Measurements from ENCODE around the gene NOXRED1.

The NOXRED1 gene, protein sequence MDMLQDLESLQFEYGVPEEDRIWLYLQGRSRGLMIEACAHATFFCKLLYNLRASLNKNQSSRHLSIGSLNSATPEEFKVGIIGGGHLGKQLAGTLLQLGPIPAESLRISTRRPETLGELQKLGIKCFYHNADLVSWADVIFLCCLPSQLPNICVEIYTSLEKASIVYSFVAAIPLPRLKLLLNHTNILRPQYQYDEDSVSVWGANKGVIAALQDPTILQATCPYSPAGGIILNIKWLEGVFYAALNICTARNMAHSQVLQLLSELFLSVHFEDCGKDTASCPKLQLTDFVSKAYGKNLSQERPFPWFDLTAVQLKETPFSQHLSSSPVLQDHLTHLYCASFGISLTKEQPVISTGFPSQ

GRCh38 chr14:77423423-77423822, at the start of gene NOXRED1:
Gene NOXRED1 (minus strand): TSS chr14:77423523. CDS start chr14:77422889, 634 bp downstream.
- no peaks in the 10 kb centered on the region for H3K79me2 ChIP-seq (ENCODE audit: low read length)
- no peak within 1 kb of the TSS for H2AFZ ChIP-seq (ENCODE audit: low read depth, low read length)
- no peak within 1 kb of the TSS for H3K4me3 ChIP-seq (ENCODE audit: low read length)
- no peak within 1 kb of the TSS for H3K4me2 ChIP-seq (ENCODE audit: low read length)
- no peaks in the 10 kb centered on the region for H4K20me1 ChIP-seq (ENCODE audit: insufficient read depth, low read length)
- peaks cover 52% of the 10 kb centered on the region for H3K36me3 ChIP-seq (replicated peaks; ENCODE audit: low read depth, low read length)
- no peak for TF ChIP-seq CTCF (IDR thresholded peaks at IDR 0.05; ENCODE audit: low read depth, low read length)
- no peak for TF ChIP-seq EZH2phosphoT487 (IDR thresholded peaks at IDR 0.05; ENCODE audit: low read depth)
- H3K27me3 ChIP-seq (ENCODE audit: low read depth, low read length) = no peaks in the 10 kb centered on the region
- no peak within 1 kb of the TSS for H3K9ac ChIP-seq (ENCODE audit: low read length)
- H3K4me1 ChIP-seq (ENCODE audit: low read length) = no peaks in the 10 kb centered on the region
- H3K27ac ChIP-seq (ENCODE audit: low read length) = no peak within 1 kb of the TSS
- H3K9me3 ChIP-seq (ENCODE audit: insufficient read depth, low read length) = peaks cover 5% of the 10 kb centered on the region; the same call in 1 of the 2 replicates

GRCh38 chr14:77470224-77470870, 47.0 kb upstream of the NOXRED1 start:
- no peak overlapping the region for H3K9ac ChIP-seq (ENCODE audit: low read length)
- H3K36me3 ChIP-seq (replicated peaks; ENCODE audit: low read depth, low read length) = peaks cover 28% of the 10 kb centered on the region
- no peaks in the 10 kb centered on the region for H3K79me2 ChIP-seq (ENCODE audit: low read length)
- H2AFZ ChIP-seq (ENCODE audit: low read depth, low read length) = no peak overlapping the region
- no peaks in the 10 kb centered on the region for H3K4me1 ChIP-seq (ENCODE audit: low read length)
- TF ChIP-seq EZH2phosphoT487 (IDR thresholded peaks at IDR 0.05; ENCODE audit: low read depth) (no peak), CTCF (IDR thresholded peaks at IDR 0.05; ENCODE audit: low read depth, low read length) (no peak)
- H3K9me3 ChIP-seq (ENCODE audit: insufficient read depth, low read length) = no peaks in the 10 kb centered on the region
- no peaks in the 10 kb centered on the region for H4K20me1 ChIP-seq (ENCODE audit: insufficient read depth, low read length)
- H3K27ac ChIP-seq (ENCODE audit: low read length) = no peak overlapping the region
- H3K4me3 ChIP-seq (ENCODE audit: low read length) = no peak overlapping the region
- H3K4me2 ChIP-seq (ENCODE audit: low read length) = no peak overlapping the region
- no peaks in the 10 kb centered on the region for H3K27me3 ChIP-seq (ENCODE audit: low read depth, low read length)

DNA sequence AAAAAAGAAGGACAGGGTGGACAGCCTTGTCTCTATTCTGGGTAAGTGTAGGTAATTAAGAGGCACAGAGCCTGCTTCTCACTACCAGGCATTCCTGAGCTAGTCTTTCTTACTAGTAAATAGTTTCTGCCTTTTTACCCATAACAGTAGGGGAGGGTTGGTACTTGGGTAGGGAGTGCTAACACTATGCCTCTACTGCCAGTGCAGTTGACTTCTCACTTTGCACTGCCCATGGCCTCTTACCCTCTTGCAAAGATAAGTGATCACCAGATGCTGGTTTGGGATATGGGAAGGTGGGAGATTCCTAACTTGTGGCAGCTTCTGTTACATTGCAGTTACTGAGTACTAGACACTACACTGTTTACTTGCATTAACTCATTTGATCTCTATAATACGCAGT, 46.2 kb upstream of the NOXRED1 start:
- H4K20me1 ChIP-seq (ENCODE audit: insufficient read depth, low read length) = no peaks in the 10 kb centered on the region
- H3K9me3 ChIP-seq (ENCODE audit: insufficient read depth, low read length) = no peaks in the 10 kb centered on the region
- H3K27ac ChIP-seq (ENCODE audit: low read length) = no peak overlapping the region
- H2AFZ ChIP-seq (ENCODE audit: low read depth, low read length) = no peak overlapping the region
- no peaks in the 10 kb centered on the region for H3K4me1 ChIP-seq (ENCODE audit: low read length)
- no peak overlapping the region for H3K4me3 ChIP-seq (ENCODE audit: low read length)
- peaks cover 36% of the 10 kb centered on the region for H3K36me3 ChIP-seq (replicated peaks; ENCODE audit: low read depth, low read length)
- no peak overlapping the region for H3K9ac ChIP-seq (ENCODE audit: low read length)
- H3K4me2 ChIP-seq (ENCODE audit: low read length) = no peak overlapping the region
- H3K27me3 ChIP-seq (ENCODE audit: low read depth, low read length) = no peaks in the 10 kb centered on the region
- H3K79me2 ChIP-seq (ENCODE audit: low read length) = no peaks in the 10 kb centered on the region
- TF ChIP-seq CTCF (IDR thresholded peaks at IDR 0.05; ENCODE audit: low read depth, low read length) (no peak), EZH2phosphoT487 (IDR thresholded peaks at IDR 0.05; ENCODE audit: low read depth) (no peak)

DNA sequence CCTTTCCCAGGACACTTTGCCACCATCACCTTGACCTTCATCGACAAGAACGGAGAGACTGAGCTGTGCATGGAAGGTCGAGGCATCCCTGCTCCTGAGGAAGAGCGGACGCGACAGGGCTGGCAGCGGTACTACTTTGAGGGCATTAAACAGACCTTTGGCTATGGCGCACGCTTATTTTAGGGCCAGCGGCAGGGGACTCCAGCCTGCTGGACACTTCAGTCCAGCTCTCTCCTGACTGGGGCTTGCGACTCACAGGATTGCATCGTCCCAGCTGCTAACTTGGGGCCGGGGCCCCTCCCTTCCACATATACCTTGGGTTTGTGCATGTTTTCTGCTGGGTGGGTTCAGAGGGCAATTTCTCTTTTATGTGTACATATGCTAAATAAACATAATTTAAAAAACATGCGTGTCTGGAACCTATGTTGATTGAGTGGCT, 45.8 kb upstream of the NOXRED1 start:
- Histone ChIP-seq H3K27me3 (ENCODE audit: low read depth, low read length) (no peaks in the 10 kb centered on the region), H3K27ac (ENCODE audit: low read length) (no peak overlapping the region)

More for the DNA sequence above, 45.8 kb upstream of the NOXRED1 start:
- H3K9ac ChIP-seq (ENCODE audit: low read length) = no peak overlapping the region
- H3K4me3 ChIP-seq (ENCODE audit: low read length) = no peak overlapping the region
- TF ChIP-seq CTCF (IDR thresholded peaks at IDR 0.05; ENCODE audit: low read depth, low read length) (no peak), EZH2phosphoT487 (IDR thresholded peaks at IDR 0.05; ENCODE audit: low read depth) (no peak)
- H3K36me3 ChIP-seq (replicated peaks; ENCODE audit: low read depth, low read length) = peaks cover 37% of the 10 kb centered on the region
- no peak overlapping the region for H3K4me2 ChIP-seq (ENCODE audit: low read length)
- H3K9me3 ChIP-seq (ENCODE audit: insufficient read depth, low read length) = no peaks in the 10 kb centered on the region
- H2AFZ ChIP-seq (ENCODE audit: low read depth, low read length) = no peak overlapping the region
- H4K20me1 ChIP-seq (ENCODE audit: insufficient read depth, low read length) = no peaks in the 10 kb centered on the region
- no peaks in the 10 kb centered on the region for H3K79me2 ChIP-seq (ENCODE audit: low read length)
- H3K4me1 ChIP-seq (ENCODE audit: low read length) = no peaks in the 10 kb centered on the region
